GM19395 (cell line): Measurements from ENCODE around the gene NPIPA3.
"Not testable (repeated sequence)": the region's sequence is repeated elsewhere in the genome, so short reads cannot be mapped to it uniquely, and the experiment has no call there.

Source experiments
- ATAC-seq: cut with Tn5 transposase; IDR thresholded peaks from one replicate; pipeline ENCODE4 v1.9.1; 2021; ENCODE audit warnings: mild to moderate bottlenecking, moderate library complexity; ENCODE audit not compliant: unreplicated experiment

Gene NPIPA3

DNA sequence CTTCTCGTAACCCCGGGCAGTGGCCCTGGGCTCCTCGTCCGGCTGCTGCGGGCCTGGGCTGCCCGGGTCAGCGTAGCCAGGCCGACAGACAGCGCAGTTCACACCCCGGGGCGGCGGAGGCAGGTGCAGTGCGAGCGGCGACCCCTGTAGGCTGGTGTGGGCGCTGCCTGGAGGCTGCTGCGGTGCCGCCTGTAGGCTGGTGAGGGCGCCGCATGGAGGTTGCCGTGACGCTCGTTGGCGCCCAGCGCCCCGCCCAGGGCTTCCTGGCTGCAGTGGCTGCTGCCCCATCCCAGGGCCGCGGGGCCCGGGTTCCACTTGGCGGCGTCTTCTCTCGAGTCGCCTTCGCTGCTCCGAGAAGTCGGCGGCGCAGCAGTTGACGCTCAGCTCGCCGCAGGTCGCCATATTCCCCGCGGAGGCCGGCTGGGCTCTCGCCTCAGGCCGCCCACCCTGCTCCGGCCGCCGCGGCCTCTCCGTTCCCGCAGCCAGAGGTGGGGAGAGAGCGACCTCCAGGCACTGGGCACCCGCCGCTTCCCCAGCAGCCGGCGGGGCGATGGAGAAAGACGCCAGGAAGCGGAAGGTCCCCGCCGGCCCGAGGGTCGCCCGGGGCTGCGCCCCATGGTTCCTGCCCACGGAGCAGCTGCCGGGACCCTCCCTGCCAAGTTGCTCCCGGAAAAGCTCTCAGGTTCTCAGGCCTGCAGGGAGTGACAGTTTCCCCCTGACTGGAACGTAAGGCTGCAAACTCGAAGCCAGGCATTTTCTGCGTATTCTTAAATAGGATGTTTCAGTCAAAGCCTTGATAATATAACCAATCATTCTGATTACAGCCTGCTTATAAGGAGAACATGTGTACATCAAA lies at the start of gene NPIPA3:
Gene NPIPA3 (plus strand): TSS at position 256 of the 856 bp plus-strand sequence. CDS start 5,533 bp downstream, outside the sequence.
- ATAC-seq: peak; percentile 89

DNA sequence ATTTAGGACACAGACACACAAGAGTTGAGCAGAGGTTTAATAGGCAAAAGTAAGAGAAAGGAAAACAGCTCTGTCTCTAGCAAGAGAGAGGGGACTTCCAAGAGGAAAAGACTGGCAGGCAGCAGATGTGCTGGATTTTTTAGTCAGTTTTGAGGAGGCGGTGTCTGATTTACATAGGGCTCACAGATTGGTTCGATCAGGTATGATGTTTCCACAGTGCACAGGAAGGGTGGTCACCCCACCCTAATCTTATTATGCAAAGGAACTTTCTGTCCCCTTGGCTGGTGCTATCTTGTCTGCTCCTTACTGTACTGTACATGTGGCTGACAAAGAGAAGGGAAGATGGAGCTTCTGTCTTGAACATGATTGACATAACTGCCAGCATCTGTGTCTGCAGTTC lies 45.1 kb upstream of the NPIPA3 start:
- ATAC-seq: peak; percentile 63

DNA sequence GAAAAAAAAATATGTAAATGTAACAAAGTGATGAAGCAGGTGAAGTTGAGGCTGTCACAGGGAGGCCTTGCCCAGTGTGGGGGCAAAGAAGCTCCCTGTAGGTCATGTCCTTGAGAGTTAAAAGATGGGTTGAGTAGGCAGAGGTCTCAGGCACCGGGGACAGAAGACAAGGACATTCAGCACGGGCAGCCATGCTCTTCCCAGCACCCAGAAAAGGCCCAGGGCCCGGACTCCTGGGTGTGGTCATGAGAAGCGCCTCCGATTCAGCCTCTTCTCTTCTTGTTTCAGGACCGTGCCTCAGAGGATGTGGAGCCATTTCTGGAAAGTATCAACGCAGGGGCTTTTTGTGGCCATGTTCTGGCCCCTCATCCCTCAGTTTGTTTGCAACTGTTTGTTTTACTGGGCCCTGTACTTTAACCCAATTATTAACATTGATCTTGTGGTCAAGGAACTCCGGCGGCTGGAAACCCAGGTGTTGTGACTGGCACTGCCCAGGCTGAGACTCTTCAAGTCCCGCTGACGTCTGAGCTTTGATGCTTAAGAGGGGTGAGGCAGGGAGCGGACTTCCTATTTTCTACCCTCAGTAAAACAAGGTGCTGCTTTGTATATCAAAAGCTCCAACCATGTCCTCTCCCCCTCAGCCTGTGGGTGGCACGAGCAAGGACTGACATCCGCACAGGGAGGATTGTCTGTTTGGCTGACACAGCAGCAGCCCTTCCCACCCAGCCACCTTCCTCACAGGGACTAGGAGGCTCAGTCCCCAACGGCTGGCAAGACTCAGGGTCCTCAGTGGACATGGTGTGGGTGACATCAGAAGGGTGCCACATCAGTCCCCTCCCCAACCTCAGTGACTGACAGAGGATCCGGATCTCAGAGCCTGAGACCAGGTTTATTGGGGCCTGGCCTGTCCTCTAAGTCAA lies 35.6 kb upstream of the NPIPA3 start:
- no peak for ATAC-seq

DNA sequence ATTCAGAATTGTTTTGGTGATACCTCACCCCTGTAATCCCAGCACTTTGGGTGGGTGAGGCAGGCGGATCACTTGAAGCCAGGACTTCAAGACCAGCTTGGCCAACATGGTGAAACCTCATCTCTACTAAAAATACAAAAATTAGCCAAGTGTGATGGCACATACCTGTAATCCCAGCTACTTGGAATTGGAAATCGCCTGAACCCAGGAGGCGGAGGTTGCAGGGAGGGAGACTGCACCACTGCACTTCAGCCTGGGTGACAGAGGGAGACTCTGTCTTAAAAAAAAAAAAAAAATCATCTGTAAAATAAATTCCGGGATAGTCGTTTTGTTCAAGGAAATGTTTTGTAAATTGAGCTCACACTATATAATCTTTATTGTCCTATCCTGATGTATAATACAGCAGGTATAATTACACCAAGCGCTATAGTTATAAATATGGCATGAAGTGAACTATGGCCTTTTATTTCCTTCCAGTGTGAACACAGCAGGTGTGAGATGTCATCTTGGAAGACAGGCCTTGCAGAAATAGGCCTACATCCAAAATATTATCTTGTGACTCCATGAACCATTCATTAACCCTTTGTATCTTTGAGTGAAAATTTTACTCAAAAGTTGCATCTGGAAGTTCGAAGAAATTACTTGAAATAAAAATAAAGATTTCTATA lies 34.5 kb upstream of the NPIPA3 start:
- ATAC-seq: no peak

DNA sequence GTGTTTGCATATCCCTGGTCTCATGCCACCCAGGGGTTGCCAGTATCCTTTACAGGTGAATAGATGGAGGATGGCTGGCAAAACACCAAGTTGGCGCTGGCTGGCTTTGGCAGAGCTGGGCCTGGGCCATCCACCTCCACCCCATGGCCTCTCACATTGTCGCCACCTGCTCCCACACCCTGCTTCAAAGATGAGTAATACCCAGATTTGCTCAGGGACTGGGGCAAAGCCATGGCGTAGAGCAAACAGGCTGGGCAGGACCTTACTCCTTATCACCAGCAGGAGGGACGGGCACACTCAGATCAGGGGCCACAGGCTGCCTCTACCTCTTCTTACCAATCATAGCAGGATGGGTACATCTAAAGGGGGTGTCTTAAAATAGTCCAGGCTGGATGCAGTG lies 33.4 kb upstream of the NPIPA3 start:
- ATAC-seq: no peak

DNA sequence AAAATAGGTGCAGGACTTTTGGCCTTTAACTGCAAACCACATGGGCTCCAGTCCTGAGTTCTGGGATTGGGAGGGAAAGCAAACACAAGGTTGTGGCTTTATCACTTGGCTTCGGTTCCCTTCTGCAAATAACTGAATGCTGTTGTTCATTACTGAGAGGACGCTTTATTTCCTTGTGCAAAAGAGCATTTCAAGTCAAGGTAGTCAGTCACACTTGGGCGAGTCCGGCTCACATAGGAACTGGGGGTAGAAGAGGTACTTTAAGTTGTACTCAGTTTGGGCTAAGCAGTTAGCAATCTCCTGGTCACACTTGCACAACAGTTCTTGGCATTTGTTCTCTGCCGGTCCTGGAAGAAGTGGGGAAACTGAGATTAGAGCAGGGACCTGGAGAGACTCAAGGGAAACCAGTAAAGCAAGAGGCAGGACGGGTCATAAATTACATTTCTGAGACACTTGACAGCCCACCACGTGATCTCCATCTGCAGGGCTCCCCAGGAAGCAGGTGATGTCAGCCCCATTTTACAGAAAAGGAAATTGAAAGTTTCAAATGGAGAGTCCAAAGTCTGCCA lies 30.7 kb upstream of the NPIPA3 start:
- ATAC-seq: peak; percentile 68

DNA sequence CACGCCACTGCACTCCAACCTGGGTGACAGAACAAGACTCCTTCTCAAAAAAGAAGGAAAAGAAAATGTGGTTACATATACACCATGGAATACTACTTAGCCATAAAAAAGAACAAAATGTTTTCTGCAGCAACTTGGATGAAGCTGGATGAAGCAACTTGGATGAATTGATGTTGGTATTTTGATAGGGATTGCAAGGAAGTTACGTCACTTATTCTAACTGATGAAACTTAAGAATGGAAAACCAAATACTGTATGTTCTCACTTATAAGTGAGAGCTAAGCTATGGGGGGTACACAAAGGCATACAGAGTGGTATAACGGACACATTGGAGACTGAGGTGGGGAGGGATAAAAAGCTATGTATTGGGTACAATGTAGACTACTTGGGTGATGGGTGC lies 26.6 kb upstream of the NPIPA3 start:
- ATAC-seq: no peak

DNA sequence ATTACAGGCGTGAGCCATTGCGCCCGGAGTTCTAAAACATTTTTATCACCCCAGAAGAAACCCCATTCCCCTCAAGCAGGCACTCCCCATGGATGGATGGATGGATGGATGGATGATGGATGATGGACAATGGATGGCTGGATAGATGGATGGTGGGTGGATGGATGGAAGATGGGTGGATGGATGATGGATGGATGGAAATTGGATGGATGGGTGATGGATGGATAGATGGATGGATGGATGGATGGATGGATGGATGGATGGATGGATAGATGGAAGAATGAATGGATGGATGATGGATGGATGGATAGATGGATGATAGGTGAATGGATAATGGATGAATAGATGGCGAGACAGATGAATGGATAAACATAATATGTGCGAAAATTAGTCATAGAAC lies 25.6 kb upstream of the NPIPA3 start:
- ATAC-seq: no peak

DNA sequence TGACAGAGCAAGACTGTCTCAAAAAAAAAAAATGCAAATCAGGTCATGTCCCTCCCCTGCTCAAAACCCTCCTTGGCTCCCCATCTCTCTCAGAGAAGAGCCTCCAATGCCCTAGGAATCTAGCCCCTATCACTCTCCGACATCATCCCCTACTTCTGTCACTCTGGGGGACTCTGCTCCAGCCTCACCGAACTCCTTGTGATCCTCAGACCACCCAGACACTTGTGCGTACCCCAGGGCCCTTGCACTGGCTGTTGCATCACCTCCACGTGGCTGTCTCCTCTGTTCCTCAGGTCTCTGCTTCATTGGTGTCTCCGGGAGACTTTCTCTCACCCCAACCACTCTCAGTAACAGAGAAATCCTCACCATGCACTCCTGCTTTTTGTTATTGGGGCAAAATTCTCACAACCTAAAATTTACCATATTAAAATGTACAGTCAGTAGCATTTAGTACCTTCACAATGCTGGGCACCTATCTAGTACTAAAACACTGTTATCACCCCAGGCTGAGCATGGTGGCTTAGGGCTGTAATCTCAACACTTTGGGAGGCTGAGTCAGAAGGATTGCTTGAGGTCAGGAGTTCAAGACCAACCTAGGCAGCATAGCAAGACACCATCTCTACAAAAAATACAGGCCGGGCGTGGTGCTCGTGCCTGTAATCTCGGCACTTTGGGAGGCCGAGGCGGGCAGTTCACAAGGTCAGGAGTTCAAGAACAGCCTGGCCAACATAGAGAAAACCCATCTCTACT lies 24.3 kb upstream of the NPIPA3 start:
- ATAC-seq: no peak

DNA sequence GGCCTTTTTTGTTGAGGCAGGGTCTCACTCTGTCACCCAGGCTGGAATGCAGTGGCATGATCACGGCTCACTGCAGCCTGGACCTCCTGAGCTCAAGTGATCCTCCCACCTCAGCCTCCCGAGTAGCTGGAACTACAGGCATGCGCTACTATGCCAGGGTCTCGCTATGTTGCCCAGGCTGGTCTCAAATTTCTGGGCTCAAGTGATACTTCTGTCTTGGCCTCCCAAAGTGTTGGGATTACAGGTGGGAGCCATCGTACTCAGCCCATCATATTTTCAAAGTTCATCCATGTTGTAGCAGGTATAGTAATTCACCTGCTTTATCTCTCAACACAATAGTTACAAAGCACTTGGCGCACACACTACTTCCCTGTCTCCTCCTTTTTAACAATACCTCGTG lies 22.8 kb upstream of the NPIPA3 start:
- not testable (repeated sequence) for ATAC-seq

DNA sequence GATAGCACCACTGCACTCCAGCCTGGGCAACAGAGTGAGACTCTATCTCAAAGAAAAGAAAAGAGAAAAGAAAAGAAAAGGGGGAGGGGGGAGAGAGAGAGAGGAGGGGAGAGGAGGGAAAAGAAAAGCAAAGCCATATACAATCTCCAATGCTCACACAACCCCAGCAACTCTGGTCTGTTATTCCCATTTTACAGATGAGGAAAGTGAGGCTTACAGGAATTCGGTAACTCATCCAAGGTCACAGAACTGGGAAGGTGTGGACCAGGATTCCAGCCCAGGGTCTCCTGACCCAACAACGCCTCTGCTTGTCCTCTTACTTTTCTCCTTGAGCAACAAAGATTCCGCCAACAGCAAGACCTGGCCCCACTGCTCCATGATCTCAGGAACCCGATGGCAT lies 22.1 kb upstream of the NPIPA3 start:
- ATAC-seq: no peak

DNA sequence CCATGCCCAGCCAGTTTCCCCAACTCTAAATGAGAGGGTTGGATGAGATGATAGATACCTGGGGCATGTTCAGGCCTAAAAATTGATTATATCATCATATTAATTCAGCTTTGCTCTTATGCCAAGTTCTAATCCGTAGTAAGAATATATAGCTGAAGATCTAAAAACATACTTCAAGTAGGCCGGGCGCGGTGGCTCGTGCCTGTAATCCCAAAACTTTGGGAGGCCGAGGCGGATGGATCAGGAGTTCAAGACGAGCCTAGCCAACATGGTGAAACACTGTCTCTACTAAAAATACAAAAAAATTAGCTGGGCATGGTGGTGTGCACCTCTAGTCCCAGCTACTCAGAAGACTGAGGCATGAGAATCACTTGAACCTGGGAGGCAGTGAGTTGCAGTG lies 21.1 kb upstream of the NPIPA3 start:
- no peak for ATAC-seq

DNA sequence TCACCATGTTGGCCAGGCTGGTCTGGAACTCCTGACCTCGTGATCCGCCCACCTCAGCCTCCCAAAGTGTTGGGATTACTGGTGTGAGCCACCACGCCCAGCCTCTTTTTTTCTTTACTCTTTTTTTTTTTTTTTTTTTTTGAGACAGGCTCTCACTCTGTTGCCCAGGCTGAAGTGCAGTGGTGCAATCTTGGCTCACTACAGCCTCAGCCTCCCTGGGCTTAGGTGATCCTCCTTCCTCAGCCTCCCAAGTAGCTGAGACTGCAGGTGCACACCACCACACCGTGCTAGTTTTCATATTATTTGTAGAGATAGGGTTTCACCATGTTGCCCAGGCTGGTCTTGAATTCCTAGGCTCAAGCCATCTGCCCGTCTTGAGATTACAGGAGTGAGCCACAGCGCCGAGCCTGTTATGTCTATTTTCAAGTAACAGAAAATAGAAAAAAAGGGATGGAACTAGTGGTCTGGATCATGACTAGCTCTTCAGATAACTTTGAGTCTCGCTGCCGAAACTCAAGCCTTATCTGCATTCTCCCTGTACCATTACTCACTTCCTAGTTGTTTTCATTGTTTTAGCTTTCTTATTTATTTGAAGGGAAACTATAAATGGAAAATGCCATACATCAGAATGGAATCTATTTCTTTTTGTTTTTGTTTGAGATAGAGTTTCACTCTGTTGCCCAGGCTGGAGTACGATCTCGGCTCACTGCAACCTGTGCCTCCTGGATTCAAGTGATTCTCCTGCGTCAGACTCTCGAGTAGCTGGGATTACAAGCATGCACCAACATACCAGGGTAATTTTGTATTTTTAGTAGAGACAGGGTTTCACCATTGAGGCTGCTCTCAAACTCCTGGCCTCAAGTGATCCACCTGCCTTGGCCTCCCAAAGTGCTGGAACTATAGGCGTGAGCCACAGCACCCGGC lies 17.1 kb upstream of the NPIPA3 start:
- not testable (repeated sequence) for ATAC-seq

DNA sequence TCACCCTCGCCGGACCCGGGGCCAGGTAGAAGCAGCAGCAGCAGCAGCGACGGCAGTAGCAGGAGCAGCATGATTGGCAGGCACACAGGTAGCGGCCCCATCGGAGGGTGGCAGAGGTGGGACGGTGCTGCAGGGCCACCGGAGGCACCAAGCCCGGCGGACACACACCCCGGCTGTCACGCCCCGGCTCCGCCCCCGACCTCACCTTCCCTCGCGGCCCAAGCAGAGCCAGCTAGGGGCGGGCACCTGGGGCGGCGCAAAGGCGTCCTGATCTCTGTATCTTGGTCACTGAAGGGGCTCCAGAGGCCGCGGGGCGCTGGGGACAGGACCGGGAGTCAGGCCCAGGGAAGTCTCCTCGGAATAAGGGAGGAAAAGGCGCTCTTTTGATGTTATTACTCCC lies 9.1 kb upstream of the NPIPA3 start, which contains the start of gene PLA2G10:
Gene PLA2G10 (minus strand): TSS at position 180 of the 400 bp plus-strand sequence. CDS start 79 bp downstream, at position 101.
- ATAC-seq: not testable (repeated sequence)

DNA sequence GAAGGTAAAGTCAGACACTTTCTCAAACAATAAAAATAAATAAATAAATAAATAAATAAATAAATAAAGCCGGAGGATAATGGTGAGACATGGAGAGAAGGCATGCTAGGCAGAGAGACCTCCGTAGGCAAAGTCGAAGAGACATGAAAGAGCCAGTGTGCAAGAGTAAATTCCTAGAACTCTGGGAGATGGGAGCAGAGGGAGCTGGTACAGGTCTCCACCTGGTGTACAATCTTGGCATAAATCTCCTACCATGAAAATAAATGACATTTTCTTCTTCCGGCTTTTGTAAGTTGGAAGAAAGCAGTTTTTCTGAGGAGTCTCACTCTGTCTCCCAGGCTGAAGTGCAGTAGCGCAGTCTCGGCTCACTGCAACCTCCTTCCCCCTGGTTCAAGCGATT lies 1.4 kb upstream of the NPIPA3 start:
- ATAC-seq: not testable (repeated sequence)

DNA sequence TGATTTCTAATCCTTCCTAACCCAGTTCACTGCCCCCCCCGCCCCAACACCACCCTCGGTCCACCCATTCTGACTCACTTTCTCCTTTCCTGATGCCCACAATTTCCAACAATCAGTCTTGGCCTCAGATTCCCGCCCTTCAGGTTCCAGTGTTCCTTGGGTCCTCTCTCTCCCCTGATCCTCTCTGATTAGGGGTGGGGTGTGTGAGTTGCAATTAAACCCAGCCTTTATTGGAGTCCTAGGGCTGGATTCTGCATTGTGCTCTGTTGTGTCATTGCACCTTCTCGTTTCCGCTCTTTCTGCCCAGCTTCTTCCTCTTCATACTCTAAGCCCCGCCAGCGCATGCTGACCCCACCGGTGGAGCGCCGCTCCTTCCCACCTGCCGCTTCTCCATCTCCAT lies 539 bp upstream of the NPIPA3 start:
- not testable (repeated sequence) for ATAC-seq

DNA sequence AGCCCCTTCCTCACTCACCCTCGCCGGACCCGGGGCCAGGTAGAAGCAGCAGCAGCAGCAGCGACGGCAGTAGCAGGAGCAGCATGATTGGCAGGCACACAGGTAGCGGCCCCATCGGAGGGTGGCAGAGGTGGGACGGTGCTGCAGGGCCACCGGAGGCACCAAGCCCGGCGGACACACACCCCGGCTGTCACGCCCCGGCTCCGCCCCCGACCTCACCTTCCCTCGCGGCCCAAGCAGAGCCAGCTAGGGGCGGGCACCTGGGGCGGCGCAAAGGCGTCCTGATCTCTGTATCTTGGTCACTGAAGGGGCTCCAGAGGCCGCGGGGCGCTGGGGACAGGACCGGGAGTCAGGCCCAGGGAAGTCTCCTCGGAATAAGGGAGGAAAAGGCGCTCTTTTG lies 30.0 kb downstream of the NPIPA3 start:
- ATAC-seq: not testable (repeated sequence)

DNA sequence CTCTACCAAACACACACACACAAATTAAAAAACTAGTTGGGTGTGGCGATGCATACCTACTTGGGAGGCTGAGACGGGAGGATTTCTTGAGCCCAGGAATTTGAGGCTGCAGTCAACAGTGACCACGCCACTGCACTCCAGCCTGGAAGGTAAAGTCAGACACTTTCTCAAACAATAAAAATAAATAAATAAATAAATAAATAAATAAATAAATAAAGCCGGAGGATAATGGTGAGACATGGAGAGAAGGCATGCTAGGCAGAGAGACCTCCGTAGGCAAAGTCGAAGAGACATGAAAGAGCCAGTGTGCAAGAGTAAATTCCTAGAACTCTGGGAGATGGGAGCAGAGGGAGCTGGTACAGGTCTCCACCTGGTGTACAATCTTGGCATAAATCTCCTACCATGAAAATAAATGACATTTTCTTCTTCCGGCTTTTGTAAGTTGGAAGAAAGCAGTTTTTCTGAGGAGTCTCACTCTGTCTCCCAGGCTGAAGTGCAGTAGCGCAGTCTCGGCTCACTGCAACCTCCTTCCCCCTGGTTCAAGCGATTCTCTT lies 37.7 kb downstream of the NPIPA3 start:
- ATAC-seq: not testable (repeated sequence)

DNA sequence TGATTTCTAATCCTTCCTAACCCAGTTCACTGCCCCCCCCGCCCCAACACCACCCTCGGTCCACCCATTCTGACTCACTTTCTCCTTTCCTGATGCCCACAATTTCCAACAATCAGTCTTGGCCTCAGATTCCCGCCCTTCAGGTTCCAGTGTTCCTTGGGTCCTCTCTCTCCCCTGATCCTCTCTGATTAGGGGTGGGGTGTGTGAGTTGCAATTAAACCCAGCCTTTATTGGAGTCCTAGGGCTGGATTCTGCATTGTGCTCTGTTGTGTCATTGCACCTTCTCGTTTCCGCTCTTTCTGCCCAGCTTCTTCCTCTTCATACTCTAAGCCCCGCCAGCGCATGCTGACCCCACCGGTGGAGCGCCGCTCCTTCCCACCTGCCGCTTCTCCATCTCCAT lies 38.6 kb downstream of the NPIPA3 start:
- not testable (repeated sequence) for ATAC-seq
